Astrocyte (in vitro differentiated cells and primary cell): Measurements from ENCODE around the gene LYZL4. TPM values are rescaled to one million over a fixed set of nuclear protein-coding genes. Genes with fewer than 3 reads are reported as not detected.

Source experiments
- DNase-seq: peaks from one replicate; pipeline ENCODE4 v3.0.0-alpha.2; 2010; ENCODE audit warnings: low read depth
- FAIRE-seq: peaks from 2 replicates; lab custom pipeline; 2011; peaks lifted over from hg19 to GRCh38; lab: Jason Lieb, UNC
- H2AFZ ChIP-seq: 2 replicates; pipeline ENCODE4 v1.6.0; 2012; ENCODE audit warnings: low read depth, low read length, inconsistent platforms
- H3K27ac ChIP-seq: 2 replicates; pipeline ENCODE4 v1.5.1; 2011; ENCODE audit warnings: low read depth, low read length, inconsistent platforms
- H3K27me3 ChIP-seq: 2 replicates; pipeline ENCODE4 v1.6.0; 2011; ENCODE audit warnings: low read length, inconsistent platforms; ENCODE audit not compliant: insufficient read depth
- H3K36me3 ChIP-seq: 2 replicates; pipeline ENCODE4 v1.5.1; 2011; ENCODE audit warnings: low read length, inconsistent platforms; ENCODE audit not compliant: insufficient read depth
- H3K4me1 ChIP-seq: 2 replicates; pipeline ENCODE4 v1.5.1; 2011; ENCODE audit warnings: low read length, inconsistent platforms; ENCODE audit not compliant: insufficient read depth
- H3K4me2 ChIP-seq: 2 replicates; pipeline ENCODE4 v1.6.0; 2012; ENCODE audit warnings: low read length, inconsistent platforms
- H3K4me3 ChIP-seq: 2 replicates; pipeline ENCODE4 v1.5.1; 2011; ENCODE audit warnings: low read depth, mild to moderate bottlenecking, low read length, inconsistent platforms; ENCODE audit not compliant: insufficient read depth
- H3K79me2 ChIP-seq: 2 replicates; pipeline ENCODE4 v1.6.0; 2012; ENCODE audit warnings: mild to moderate bottlenecking, low read length, inconsistent platforms; ENCODE audit not compliant: insufficient read depth
- H3K9ac ChIP-seq: 2 replicates; pipeline ENCODE4 v1.6.0; 2012; ENCODE audit warnings: mild to moderate bottlenecking, low read length, inconsistent platforms
- H3K9me3 ChIP-seq: 2 replicates; pipeline ENCODE4 v1.5.1; 2012; ENCODE audit warnings: low read depth, mild to moderate bottlenecking, low read length, inconsistent platforms; ENCODE audit not compliant: insufficient read depth
- H4K20me1 ChIP-seq: 2 replicates; pipeline ENCODE4 v1.6.0; 2012; ENCODE audit warnings: low read length, inconsistent platforms; ENCODE audit not compliant: insufficient read depth
- H3K27ac Mint-ChIP-seq: one replicate; pipeline ENCODE4 v1.8.0; 2021; ENCODE audit warnings: mild to moderate bottlenecking, mixed read lengths; ENCODE audit not compliant: unreplicated experiment
- H3K27me3 Mint-ChIP-seq: one replicate; pipeline ENCODE4 v1.8.0; 2021; ENCODE audit warnings: low read depth, mixed read lengths; ENCODE audit not compliant: unreplicated experiment
- H3K36me3 Mint-ChIP-seq: one replicate; pipeline ENCODE4 v1.8.0; 2021; ENCODE audit warnings: low read depth, mixed read lengths; ENCODE audit not compliant: unreplicated experiment
- H3K4me1 Mint-ChIP-seq: one replicate; pipeline ENCODE4 v1.8.0; 2021; ENCODE audit warnings: low read depth, mixed read lengths; ENCODE audit not compliant: unreplicated experiment
- H3K4me3 Mint-ChIP-seq: one replicate; pipeline ENCODE4 v1.8.0; 2021; ENCODE audit warnings: mild to moderate bottlenecking, moderate library complexity, mixed read lengths; ENCODE audit not compliant: unreplicated experiment
- H3K9me3 Mint-ChIP-seq: one replicate; pipeline ENCODE4 v1.8.0; 2021; ENCODE audit warnings: mild to moderate bottlenecking, mixed read lengths; ENCODE audit not compliant: unreplicated experiment
- EZH2 ChIP-seq: IDR thresholded peaks from 2 replicates; pipeline ENCODE4 v1.6.1; 2012; ENCODE audit warnings: mild to moderate bottlenecking, low read length, inconsistent platforms; ENCODE audit not compliant: insufficient read depth
- total RNA-seq: library from RNA; stranded (reverse); gene quantifications from 2 replicates; pipeline ENCODE4 v1.2.1, GENCODE V29; 2021
- TF ChIP-seq, protein P1 (sequence below): IDR thresholded peaks from 2 replicates; pipeline ENCODE4 v1.5.1; 2011; ENCODE audit warnings: low read depth, mild to moderate bottlenecking, inconsistent platforms, low read length, moderate library complexity; ENCODE audit not compliant: insufficient read depth

The LYZL4 gene
- total RNA-seq, 1 donor from 2014 or later, result not detected

DNA sequence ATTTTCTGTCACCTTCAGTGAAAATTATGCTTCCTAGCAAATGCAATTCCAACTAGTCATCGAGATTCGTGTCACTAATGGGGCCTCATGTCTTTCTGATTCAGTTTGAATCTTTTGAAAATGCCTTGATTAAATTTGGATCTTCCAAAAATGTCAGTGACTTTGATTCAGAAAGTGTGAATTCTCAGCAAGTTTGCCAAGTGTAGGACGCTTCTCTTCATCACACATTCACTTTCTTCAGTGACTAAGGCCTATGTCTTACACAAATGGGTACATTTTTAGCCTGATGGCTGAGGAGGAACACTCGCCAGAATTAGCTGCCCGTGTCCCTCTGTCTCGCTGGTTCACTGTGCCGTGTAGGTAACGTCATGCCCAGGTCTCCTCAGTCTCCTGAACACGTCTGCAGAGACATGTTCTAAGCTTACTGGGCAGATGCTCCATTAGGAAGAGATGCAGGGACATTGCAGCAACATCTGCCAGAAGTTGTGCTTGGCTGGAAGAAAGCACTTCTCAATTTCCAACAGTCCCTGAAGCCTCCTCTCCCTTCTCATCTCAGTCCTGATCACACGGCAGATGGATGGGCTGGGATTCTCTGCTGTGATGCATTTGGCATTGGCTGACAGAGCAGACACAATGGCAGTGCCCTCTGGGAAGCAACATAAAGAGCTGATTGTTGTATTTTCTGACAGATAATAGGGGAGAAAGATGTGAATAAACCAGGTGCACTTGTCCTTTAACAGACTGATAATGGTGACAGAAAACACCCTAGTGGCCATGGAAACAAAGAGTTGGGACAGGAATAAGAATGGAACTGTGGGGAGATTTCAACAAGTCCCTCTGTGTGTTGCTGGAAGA, 29.1 kb upstream of the LYZL4 start:
- no peak overlapping the region for H3K27ac ChIP-seq
- no peaks in the 10 kb centered on the region for H3K9me3 ChIP-seq
- H3K4me1 ChIP-seq, result no peaks in the 10 kb centered on the region
- no peak overlapping the region for H3K4me3 Mint-ChIP-seq
- DNase-seq (no peak), FAIRE-seq (no peak)
- no peak overlapping the region for H3K27ac Mint-ChIP-seq
- H3K36me3 ChIP-seq, result no peaks in the 10 kb centered on the region
- peaks cover 17% of the 10 kb centered on the region for H3K27me3 ChIP-seq
- H3K4me2 ChIP-seq, result no peak overlapping the region
- H3K4me1 Mint-ChIP-seq, result no peaks in the 10 kb centered on the region
- no peak overlapping the region for H3K9ac ChIP-seq
- H3K79me2 ChIP-seq, result no peaks in the 10 kb centered on the region
- H3K27me3 Mint-ChIP-seq, result peaks cover 29% of the 10 kb centered on the region
- H4K20me1 ChIP-seq, result no peaks in the 10 kb centered on the region
- H3K9me3 Mint-ChIP-seq, result no peaks in the 10 kb centered on the region
- no peaks in the 10 kb centered on the region for H3K36me3 Mint-ChIP-seq
- no peak for TF ChIP-seq EZH2
- TF ChIP-seq, protein P1, sequence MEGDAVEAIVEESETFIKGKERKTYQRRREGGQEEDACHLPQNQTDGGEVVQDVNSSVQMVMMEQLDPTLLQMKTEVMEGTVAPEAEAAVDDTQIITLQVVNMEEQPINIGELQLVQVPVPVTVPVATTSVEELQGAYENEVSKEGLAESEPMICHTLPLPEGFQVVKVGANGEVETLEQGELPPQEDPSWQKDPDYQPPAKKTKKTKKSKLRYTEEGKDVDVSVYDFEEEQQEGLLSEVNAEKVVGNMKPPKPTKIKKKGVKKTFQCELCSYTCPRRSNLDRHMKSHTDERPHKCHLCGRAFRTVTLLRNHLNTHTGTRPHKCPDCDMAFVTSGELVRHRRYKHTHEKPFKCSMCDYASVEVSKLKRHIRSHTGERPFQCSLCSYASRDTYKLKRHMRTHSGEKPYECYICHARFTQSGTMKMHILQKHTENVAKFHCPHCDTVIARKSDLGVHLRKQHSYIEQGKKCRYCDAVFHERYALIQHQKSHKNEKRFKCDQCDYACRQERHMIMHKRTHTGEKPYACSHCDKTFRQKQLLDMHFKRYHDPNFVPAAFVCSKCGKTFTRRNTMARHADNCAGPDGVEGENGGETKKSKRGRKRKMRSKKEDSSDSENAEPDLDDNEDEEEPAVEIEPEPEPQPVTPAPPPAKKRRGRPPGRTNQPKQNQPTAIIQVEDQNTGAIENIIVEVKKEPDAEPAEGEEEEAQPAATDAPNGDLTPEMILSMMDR, result no peak
- no peak overlapping the region for H2AFZ ChIP-seq
- no peak overlapping the region for H3K4me3 ChIP-seq

DNA sequence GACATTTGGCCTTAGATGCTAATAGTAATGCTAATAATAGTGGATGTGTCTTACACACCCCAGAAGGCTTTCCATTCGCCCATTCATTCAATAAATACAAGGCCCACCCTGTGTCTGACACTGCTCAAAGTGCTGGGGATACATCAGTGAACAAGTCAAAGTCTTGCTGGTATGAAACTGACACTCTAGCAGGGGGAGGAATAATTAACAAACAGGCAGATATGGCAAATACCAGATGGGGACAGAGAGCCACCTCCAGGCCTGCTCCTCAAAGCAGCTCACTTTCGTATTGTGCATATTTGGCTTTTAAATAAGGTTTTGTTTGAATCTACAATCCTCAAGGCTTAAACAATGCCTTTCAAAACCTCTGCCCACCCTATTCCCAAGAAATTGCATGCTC, 28.3 kb upstream of the LYZL4 start:
- Mint-ChIP-seq H3K4me1 (no peaks in the 10 kb centered on the region), H3K9me3 (no peaks in the 10 kb centered on the region), H3K4me3 (no peak overlapping the region), H3K27me3 (peaks cover 26% of the 10 kb centered on the region), H3K27ac (no peak overlapping the region), H3K36me3 (no peaks in the 10 kb centered on the region)
- no peak for FAIRE-seq
- Histone ChIP-seq H3K27me3 (peaks cover 17% of the 10 kb centered on the region), H3K4me1 (no peaks in the 10 kb centered on the region), H3K79me2 (no peaks in the 10 kb centered on the region), H3K4me3 (no peak overlapping the region), H3K36me3 (no peaks in the 10 kb centered on the region), H3K9ac (no peak overlapping the region), H3K27ac (no peak overlapping the region), H2AFZ (no peak overlapping the region), H3K9me3 (no peaks in the 10 kb centered on the region), H4K20me1 (no peaks in the 10 kb centered on the region), H3K4me2 (no peak overlapping the region)
- TF ChIP-seq EZH2, result no peak
- TF ChIP-seq, protein P1, result no peak
- no peak for DNase-seq

DNA sequence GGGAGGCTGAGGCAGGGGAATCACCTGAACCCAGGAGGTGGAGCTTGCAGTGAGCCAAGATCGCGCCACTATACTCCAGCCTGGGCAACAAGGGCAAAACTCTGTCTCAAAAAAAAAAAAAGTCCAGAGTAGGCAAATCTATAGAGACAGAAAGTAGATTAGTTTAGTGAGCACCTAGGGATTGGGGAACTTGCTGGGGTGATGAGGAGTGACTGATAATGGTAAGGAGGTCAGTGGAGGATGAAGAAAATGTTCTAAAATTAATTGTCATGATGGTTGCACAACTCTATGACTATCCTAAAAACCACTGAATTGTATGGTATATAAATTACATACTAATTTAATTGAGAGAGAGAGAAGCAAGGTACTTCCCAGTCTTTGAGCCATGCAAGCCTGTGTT, 27.8 kb upstream of the LYZL4 start:
- no peaks in the 10 kb centered on the region for H3K36me3 ChIP-seq
- H3K4me3 Mint-ChIP-seq, result no peak overlapping the region

More for the DNA sequence above, 27.8 kb upstream of the LYZL4 start:
- DNase-seq (no peak), FAIRE-seq (no peak)
- Histone ChIP-seq H4K20me1 (no peaks in the 10 kb centered on the region), H3K4me3 (no peak overlapping the region), H2AFZ (no peak overlapping the region), H3K27ac (no peak overlapping the region), H3K79me2 (no peaks in the 10 kb centered on the region), H3K9me3 (no peaks in the 10 kb centered on the region), H3K27me3 (peaks cover 20% of the 10 kb centered on the region), H3K9ac (no peak overlapping the region), H3K4me2 (no peak overlapping the region), H3K4me1 (no peaks in the 10 kb centered on the region)
- Mint-ChIP-seq H3K27me3 (peaks cover 26% of the 10 kb centered on the region), H3K4me1 (no peaks in the 10 kb centered on the region), H3K27ac (no peak overlapping the region), H3K9me3 (no peaks in the 10 kb centered on the region), H3K36me3 (no peaks in the 10 kb centered on the region)
- TF ChIP-seq, protein P1, result no peak
- TF ChIP-seq EZH2, result no peak
